ENCODE data around the gene LCORL. TPM values are rescaled to one million over a fixed set of nuclear protein-coding genes. Genes with fewer than 3 reads are reported as not detected.
"Not testable (repeated sequence)": the region's sequence is repeated elsewhere in the genome, so short reads cannot be mapped to it uniquely, and the experiment has no call there.

The LCORL gene
- total and polyA plus RNA-seq, 2 experiments from 2014 or later = 21.0 to 28.7 TPM

- TF ChIP-seq CTCF (conservative IDR thresholded peaks at IDR 0.05; ENCODE audit: low read depth in 2 of 2) (no peak), ETS1 (IDR thresholded peaks at IDR 0.05) (no peak), ZNF114 (CRISPR knock-in tag; IDR thresholded peaks at IDR 0.05) (no peak), EZH2phosphoT487 (IDR thresholded peaks at IDR 0.05; ENCODE audit: unreplicated experiment) (no peak), STAT1 (IDR thresholded peaks at IDR 0.05; ENCODE audit: unreplicated experiment) (no peak), NANOG (IDR thresholded peaks at IDR 0.05; ENCODE audit: borderline replicate concordance) (no peak), ZNF331 (CRISPR knock-in tag; IDR thresholded peaks at IDR 0.05; ENCODE audit: low read depth) (no peak), POLR2AphosphoS5 (IDR thresholded peaks at IDR 0.05; ENCODE audit: low read depth) (no peak), EZH2 (IDR thresholded peaks at IDR 0.05; ENCODE audit: low read depth, unreplicated experiment) (no peak)
- TF ChIP-seq, protein P1, sequence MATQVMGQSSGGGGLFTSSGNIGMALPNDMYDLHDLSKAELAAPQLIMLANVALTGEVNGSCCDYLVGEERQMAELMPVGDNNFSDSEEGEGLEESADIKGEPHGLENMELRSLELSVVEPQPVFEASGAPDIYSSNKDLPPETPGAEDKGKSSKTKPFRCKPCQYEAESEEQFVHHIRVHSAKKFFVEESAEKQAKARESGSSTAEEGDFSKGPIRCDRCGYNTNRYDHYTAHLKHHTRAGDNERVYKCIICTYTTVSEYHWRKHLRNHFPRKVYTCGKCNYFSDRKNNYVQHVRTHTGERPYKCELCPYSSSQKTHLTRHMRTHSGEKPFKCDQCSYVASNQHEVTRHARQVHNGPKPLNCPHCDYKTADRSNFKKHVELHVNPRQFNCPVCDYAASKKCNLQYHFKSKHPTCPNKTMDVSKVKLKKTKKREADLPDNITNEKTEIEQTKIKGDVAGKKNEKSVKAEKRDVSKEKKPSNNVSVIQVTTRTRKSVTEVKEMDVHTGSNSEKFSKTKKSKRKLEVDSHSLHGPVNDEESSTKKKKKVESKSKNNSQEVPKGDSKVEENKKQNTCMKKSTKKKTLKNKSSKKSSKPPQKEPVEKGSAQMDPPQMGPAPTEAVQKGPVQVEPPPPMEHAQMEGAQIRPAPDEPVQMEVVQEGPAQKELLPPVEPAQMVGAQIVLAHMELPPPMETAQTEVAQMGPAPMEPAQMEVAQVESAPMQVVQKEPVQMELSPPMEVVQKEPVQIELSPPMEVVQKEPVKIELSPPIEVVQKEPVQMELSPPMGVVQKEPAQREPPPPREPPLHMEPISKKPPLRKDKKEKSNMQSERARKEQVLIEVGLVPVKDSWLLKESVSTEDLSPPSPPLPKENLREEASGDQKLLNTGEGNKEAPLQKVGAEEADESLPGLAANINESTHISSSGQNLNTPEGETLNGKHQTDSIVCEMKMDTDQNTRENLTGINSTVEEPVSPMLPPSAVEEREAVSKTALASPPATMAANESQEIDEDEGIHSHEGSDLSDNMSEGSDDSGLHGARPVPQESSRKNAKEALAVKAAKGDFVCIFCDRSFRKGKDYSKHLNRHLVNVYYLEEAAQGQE (IDR thresholded peaks at IDR 0.05; ENCODE audit: unreplicated experiment) = no peak
Measured at GRCh38 chr4:17866810-17867209, 154.7 kb downstream of the LCORL start (continued).

DNA sequence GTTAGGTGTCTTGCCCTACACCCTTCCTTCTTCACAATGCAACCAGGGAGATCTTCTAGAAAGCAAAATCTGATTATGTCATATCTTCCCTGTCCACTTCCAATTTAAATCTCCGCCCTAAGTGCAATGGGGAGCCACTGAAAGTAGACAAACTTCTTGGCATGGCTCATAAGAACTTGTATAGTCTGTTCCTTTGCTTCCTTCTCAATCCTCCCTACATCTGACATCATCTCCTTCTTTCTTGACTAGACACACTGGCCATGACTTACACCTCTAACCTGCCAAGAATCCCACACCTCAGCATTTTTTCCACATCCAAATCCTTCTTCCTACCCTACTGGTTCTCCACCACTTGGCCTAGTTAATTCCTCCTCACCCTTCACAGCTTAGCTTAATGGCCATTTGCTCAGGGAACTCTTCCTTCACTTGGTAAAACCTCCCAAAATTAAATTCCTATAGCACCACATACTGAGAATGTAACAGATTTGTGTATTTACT, 155.6 kb downstream of the LCORL start:
- Mint-ChIP-seq H3K4me1 (peaks cover 5% of the 10 kb centered on the region; the same call in 2 of the 3 replicates), H3K27ac (no peak overlapping the region), H3K27me3 (ENCODE audit: insufficient read depth, low read depth, poor library complexity) (no peaks in the 10 kb centered on the region), H3K9me3 (peaks cover 23% of the 10 kb centered on the region), H3K36me3 (ENCODE audit: low read depth) (peaks cover 29% of the 10 kb centered on the region), H3K4me3 (no peak overlapping the region)
- no peaks in the 10 kb centered on the region for H3K27me3 ChIP-seq (ENCODE audit: insufficient read depth)
- peaks cover 10% of the 10 kb centered on the region; the same call in 1 of the 2 replicates for H3K36me3 ChIP-seq (ENCODE audit: insufficient read depth)
- no peak overlapping the region for H2AFZ ChIP-seq
- H4K20me1 ChIP-seq (replicated peaks; ENCODE audit: insufficient read depth) = no peaks in the 10 kb centered on the region
- H3K4me2 ChIP-seq = no peak overlapping the region
- ATAC-seq (no peak), DNase-seq (ENCODE audit: low spot score) (no peak)
- peaks cover 6% of the 10 kb centered on the region for H3K9me2 ChIP-seq (ENCODE audit: insufficient read depth)
- no peak for TF ChIP-seq STAT1 (IDR thresholded peaks at IDR 0.05; ENCODE audit: unreplicated experiment)
- H3F3A ChIP-seq (replicated peaks; ENCODE audit: low read depth) = no peaks in the 10 kb centered on the region
- no peak overlapping the region for H3K27ac ChIP-seq (ENCODE audit: low read depth)
- no peaks in the 10 kb centered on the region for H3K4me1 ChIP-seq (ENCODE audit: insufficient read depth)
- H3K4me3 ChIP-seq = no peak overlapping the region
- H3K79me2 ChIP-seq (replicated peaks; ENCODE audit: insufficient read depth) = no peaks in the 10 kb centered on the region

DNA sequence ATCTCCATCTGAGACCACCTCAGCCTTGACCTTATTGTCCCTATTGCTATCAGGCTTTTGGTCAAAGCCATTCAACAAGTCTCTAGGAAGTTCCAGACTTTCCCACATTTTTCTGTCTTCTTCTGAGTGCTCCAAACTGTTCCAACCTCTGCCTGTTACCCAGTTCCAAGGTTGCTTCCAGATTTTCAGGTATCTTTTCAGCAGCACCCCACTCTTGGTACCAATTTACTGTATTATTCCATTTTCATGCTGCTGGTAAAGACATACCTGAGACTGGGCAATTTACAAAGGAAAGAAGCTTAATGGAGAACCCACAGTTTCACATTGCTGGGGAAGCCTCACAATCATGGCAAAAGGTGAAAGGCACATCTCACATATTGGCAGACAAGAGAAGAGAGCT, 159.6 kb downstream of the LCORL start:
- H3K27ac ChIP-seq (ENCODE audit: low read depth); H2AFZ ChIP-seq; H3K27ac Mint-ChIP-seq; H3K4me2 ChIP-seq; H4K20me1 ChIP-seq (replicated peaks; ENCODE audit: insufficient read depth); H3K79me2 ChIP-seq (replicated peaks; ENCODE audit: insufficient read depth); DNase-seq (ENCODE audit: low spot score); H3K4me3 Mint-ChIP-seq; H3K4me1 ChIP-seq (ENCODE audit: insufficient read depth); H3K4me1 Mint-ChIP-seq; H3K36me3 ChIP-seq (ENCODE audit: insufficient read depth); H3K4me3 ChIP-seq; H3K9me2 ChIP-seq (ENCODE audit: insufficient read depth); H3K27me3 Mint-ChIP-seq (ENCODE audit: insufficient read depth, low read depth, poor library complexity); H3K27me3 ChIP-seq (ENCODE audit: insufficient read depth); ATAC-seq; H3F3A ChIP-seq (replicated peaks; ENCODE audit: low read depth): not testable (repeated sequence)
- Mint-ChIP-seq H3K9me3 (peaks cover 27% of the 10 kb centered on the region), H3K36me3 (ENCODE audit: low read depth) (peaks cover 29% of the 10 kb centered on the region)
